Breast epithelium (tissue), 4 donors: Measurements from ENCODE around the gene TRIO. TPM values are rescaled to one million over a fixed set of nuclear protein-coding genes. Genes with fewer than 3 reads are reported as not detected.
"Not testable (repeated sequence)": the region's sequence is repeated elsewhere in the genome, so short reads cannot be mapped to it uniquely, and the experiment has no call there.

Experiments used
- DNase-seq, 2 donors: peaks; one replicate each; pipeline ENCODE4 v3.0.0-alpha.2; 2019; ENCODE audit warnings: low spot score in 2 of 2
- H3K27ac ChIP-seq, 2 donors: fragments of 200-600 bp; sonication (generic) in 1 of 2; one replicate each; pipeline ENCODE4 v1.5.1; 2016 to 2019; ENCODE audit warnings: mild to moderate bottlenecking in 1 of 2
- H3K27me3 ChIP-seq, 2 donors: fragments of 200-600 bp; sonication (generic) in 1 of 2; one replicate each; pipeline versions ENCODE4 v1.5.1 to v1.6.0; 2017 to 2019; ENCODE audit warnings: control low read depth in 1 of 2, mild to moderate bottlenecking in 1 of 2
- H3K36me3 ChIP-seq: fragments of 200-600 bp; one replicate; pipeline ENCODE4 v1.5.1; 2019
- H3K4me1 ChIP-seq, 2 donors: fragments of 200-600 bp; sonication (generic); one replicate each; pipeline ENCODE4 v1.5.1; 2016 to 2019; ENCODE audit warnings: control low read depth in 1 of 2
- H3K4me3 ChIP-seq, 3 donors: fragments of 200-600 bp; sonication (generic); 1 replicate in 2 of 3; 2 replicates in 1 of 3; pipeline ENCODE4 v1.5.1; 2016 to 2019; ENCODE audit warnings: mild to moderate bottlenecking in 3 of 3, moderate library complexity in 2 of 3
- H3K9me3 ChIP-seq, 2 donors: fragments of 200-600 bp; sonication (generic) in 1 of 2; one replicate each; pipeline ENCODE4 v1.5.1; 2016 to 2019; ENCODE audit warnings: control low read depth in 1 of 2
- POLR2A ChIP-seq: fragments of 450-650 bp; IDR thresholded peaks from one replicate; pipeline ENCODE4 v1.6.1; 2016; ENCODE audit warnings: antibody characterized with exemption, mild to moderate bottlenecking, moderate library complexity
- POLR2AphosphoS5 ChIP-seq, 3 donors: sonication (generic); formaldehyde crosslinking; IDR thresholded peaks; one replicate each; pipeline ENCODE4 v1.6.1; 2017; ENCODE audit warnings: antibody characterized with exemption in 3 of 3
- intact Hi-C: fragments of 100-400 bp; cut with DNase I; formaldehyde crosslinking; loops from one replicate; pipeline ENCODE4 v1.15.1; 2023; ENCODE audit warnings: low total_unique reads
- total RNA-seq, 3 donors: library from RNA; depleted of rRNA; stranded (reverse); fragments of >200 nt; gene quantifications; one replicate each; pipeline ENCODE4 v1.1.0, GENCODE V29; 2016
- TF ChIP-seq, protein P1 (sequence below), 3 donors: fragments of 450-650 bp; IDR thresholded peaks; one replicate each; pipeline ENCODE4 v1.5.1; 2016 to 2017; ENCODE audit warnings: antibody characterized with exemption in 3 of 3, mild to moderate bottlenecking in 3 of 3, moderate library complexity in 3 of 3

TRIO gene
- total RNA-seq, 3 donors from 2014 or later, result 191 to 209 (median 193) TPM

DNA sequence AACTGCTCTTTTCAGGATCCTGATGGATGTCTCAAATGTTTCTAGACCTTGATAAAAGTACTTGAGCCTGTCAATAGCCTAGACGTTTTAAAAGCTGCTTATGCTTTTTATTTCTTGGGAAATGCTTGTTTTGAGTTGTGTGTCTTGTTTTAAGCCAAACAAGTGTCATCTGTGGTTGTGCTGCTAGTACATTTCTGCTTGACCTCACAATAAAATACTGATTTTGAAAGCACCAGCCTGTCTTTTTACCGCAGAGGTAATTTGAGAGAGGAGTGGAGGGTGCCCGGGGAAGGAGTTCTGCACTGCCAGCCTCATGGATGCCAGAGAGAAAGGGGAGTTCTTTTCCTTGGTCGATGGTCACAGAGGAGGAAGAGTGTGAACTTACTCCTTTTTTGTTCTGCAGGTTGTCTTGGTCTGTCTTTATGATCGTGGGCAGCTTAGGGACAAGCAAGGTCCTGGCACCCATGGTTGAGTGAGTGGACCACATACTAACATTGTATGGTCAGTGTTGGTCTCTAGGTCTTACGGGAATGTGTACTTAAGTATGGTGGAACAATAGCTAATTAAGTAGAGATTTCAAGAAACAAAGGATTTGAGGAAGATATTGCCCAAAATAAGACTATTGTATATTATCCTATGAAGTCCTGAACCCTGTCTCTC, 61.0 kb downstream of the TRIO start:
- intact Hi-C loops, result no loop called here
- TF ChIP-seq, protein P1, sequence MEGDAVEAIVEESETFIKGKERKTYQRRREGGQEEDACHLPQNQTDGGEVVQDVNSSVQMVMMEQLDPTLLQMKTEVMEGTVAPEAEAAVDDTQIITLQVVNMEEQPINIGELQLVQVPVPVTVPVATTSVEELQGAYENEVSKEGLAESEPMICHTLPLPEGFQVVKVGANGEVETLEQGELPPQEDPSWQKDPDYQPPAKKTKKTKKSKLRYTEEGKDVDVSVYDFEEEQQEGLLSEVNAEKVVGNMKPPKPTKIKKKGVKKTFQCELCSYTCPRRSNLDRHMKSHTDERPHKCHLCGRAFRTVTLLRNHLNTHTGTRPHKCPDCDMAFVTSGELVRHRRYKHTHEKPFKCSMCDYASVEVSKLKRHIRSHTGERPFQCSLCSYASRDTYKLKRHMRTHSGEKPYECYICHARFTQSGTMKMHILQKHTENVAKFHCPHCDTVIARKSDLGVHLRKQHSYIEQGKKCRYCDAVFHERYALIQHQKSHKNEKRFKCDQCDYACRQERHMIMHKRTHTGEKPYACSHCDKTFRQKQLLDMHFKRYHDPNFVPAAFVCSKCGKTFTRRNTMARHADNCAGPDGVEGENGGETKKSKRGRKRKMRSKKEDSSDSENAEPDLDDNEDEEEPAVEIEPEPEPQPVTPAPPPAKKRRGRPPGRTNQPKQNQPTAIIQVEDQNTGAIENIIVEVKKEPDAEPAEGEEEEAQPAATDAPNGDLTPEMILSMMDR (IDR thresholded peaks at IDR 0.05), result no peak
- TF ChIP-seq POLR2A (no peak), POLR2AphosphoS5 (IDR thresholded peaks at IDR 0.05) (no peak)
- Histone ChIP-seq H3K4me1 (peaks cover 4 to 5% of the 10 kb centered on the region in 2 donors), H3K27ac (peak overlapping the region; percentile 56 to 71), H3K36me3 (no peaks in the 10 kb centered on the region), H3K27me3 (no peaks in the 10 kb centered on the region), H3K4me3 (no peak overlapping the region), H3K9me3 (no peaks in the 10 kb centered on the region)
- no peak for DNase-seq

DNA sequence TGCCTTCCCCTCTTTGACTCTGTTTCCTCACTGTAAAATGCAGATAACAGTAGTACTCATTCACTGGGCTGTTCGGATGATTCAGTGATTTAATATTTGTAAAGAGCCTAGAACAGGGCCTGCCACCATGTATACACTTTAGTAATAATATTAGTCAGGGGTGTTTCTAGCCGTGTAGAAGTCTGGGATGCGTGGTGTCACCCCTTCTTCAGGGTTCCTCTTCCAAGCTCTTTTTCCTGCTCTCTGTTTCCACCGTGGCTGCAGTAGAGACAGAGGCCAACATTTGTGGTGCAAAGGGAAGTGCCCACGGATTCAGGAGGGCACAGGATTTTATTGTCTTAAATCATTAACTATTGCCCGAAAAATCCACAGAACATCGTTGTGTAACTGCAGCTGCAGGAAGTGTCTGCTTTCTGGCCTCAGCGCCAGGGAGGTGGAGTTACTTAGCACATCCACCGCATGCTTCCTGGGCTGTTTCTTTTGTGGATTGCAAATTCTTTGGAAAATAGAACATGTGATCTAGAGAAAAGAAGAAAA, 61.7 kb downstream of the TRIO start:
- Histone ChIP-seq H3K27ac (peak overlapping the region; percentile 56 to 71), H3K4me1 (peaks cover 4 to 5% of the 10 kb centered on the region in 2 donors), H3K4me3 (peak overlapping the region in 2 of 3 donors; percentile 5 to 27), H3K27me3 (no peaks in the 10 kb centered on the region), H3K36me3 (no peaks in the 10 kb centered on the region), H3K9me3 (no peaks in the 10 kb centered on the region)
- intact Hi-C loops, result no loop called here
- TF ChIP-seq, protein P1 (IDR thresholded peaks at IDR 0.05), result no peak
- TF ChIP-seq POLR2AphosphoS5 (IDR thresholded peaks at IDR 0.05), result peak in 1 of 3 donors; percentile 52
- TF ChIP-seq POLR2A, result no peak
- peak in 1 of 2 donors; percentile 44 for DNase-seq

DNA sequence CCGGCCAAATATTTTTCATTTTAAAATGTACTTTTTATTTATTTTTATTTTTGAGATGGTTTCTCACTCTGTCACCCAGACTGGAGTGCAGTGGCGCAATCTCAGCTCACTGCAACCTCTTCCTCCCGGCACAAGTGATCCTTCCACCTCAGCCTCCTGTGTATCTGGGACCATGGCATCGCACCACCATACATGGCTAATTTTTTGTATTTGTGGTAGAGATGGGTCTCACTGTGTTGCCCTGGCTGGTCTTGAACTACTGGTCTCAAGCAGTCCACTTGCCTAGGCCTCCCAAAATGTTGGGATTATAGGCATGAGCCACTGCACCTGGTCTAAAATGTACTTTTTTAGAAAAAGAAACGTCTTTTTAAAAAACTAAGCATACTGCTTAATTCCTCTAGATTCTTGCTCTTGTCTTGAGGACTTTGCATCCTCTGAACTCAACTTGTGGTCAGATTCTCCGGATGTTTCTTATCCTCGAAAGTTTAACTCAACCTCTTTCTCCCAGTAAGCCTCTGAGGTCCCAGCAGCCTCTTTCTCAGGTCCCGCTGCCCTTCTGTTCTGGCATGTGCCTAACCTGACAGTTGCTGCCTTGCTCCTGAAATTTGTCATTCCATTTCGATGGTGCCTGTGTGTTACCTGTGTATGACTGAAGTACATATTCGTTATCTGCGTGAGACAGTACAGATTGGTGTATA, 63.0 kb downstream of the TRIO start:
- Histone ChIP-seq H3K4me1 (peaks cover 4 to 5% of the 10 kb centered on the region in 2 donors), H3K9me3 (no peaks in the 10 kb centered on the region), H3K36me3 (no peaks in the 10 kb centered on the region), H3K27me3 (no peaks in the 10 kb centered on the region), H3K27ac (no peak overlapping the region), H3K4me3 (no peak overlapping the region)
- intact Hi-C loops, result no loop called here
- no peak for DNase-seq
- TF ChIP-seq, protein P1 (IDR thresholded peaks at IDR 0.05), result no peak
- TF ChIP-seq POLR2AphosphoS5 (IDR thresholded peaks at IDR 0.05) (no peak), POLR2A (no peak)

DNA sequence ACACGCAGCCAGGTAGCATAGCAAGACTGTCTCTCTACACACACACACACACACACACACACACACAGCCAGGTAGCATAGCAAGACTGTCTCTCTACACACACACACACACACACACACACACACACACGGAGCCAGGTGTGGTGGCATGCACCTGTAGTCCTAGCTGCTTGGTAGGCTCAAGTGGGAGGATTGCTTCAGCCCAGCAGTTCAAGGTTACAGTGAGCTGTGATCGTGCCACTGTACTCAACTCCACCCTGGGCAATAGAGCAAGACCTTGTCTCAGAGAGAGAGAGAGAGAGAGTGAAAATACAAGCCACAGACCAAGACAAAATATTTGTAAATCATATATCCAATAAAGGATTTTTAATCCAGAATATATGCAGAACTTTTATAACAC, 64.3 kb downstream of the TRIO start:
- H3K36me3 ChIP-seq, H3K27me3 ChIP-seq, H3K4me3 ChIP-seq, intact Hi-C loops, H3K9me3 ChIP-seq, DNase-seq, H3K27ac ChIP-seq, H3K4me1 ChIP-seq: not testable (repeated sequence)

DNA sequence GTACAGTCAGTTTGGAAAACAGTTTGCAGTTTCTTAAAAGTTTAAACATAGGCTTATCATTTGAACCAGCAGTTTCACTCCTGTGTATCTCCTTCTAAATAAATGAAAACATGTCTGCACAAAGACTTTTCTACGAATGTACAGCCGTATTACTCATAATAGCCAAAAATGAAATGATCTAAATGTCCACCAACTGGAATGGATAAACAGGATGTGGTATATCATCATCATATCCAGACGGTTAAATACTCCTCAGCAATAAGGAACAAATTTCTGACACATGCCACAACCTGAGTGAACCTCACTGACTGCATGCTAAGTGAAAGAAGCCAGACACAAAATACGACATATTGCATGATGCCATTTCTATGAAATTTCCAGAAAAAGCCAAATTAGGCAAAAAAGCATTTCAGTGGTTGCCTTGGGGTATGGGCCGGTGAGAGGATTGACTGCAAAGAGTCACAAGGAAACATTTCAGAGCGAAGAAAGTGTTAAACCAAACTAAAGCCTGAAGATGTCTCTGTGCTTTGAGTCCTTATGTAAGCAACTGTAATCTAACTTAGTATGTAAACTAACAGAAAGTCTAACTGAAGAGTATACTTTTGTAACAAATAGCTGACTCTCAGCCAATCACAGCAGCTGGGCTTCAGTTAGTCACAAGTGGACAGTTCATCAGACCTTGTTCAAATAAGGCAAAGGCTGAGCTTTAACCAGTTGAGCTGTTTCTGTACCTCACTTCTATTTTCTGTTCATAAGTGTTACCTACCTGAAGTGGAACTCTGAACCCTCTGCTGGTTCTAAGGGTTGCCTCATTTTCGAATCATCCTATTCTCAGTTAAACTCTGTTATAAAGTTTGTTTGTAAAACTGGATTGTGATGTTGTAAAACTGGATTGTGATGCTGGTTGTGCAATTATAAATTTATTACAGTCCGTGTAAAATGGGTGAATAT, 65.2 kb downstream of the TRIO start:
- Histone ChIP-seq H3K27me3 (no peaks in the 10 kb centered on the region), H3K4me1 (peaks cover 4 to 5% of the 10 kb centered on the region in 2 donors), H3K4me3 (no peak overlapping the region), H3K36me3 (no peaks in the 10 kb centered on the region), H3K9me3 (no peaks in the 10 kb centered on the region), H3K27ac (peak overlapping the region in 1 of 2 donors; percentile 2)
- DNase-seq, result no peak
- intact Hi-C loops, result no loop called here
- TF ChIP-seq POLR2A, result no peak
- no peak for TF ChIP-seq POLR2AphosphoS5 (IDR thresholded peaks at IDR 0.05)
- TF ChIP-seq, protein P1 (IDR thresholded peaks at IDR 0.05), result no peak
